Stimulated activated CD4-positive, alpha-beta T cell treated with anti-CD3 and anti-CD28 coated beads, Interleukin-1b, Interleukin-23, amount 100 ng/mL, for 48 hours (primary cell): ENCODE data around the gene FAM32A.
"Not testable (repeated sequence)": the region's sequence is repeated elsewhere in the genome, so short reads cannot be mapped to it uniquely, and the experiment has no call there.

Source experiments
- DNase-seq: peaks from one replicate; pipeline ENCODE4 v3.0.0-alpha.2; 2020

Gene FAM32A

DNA sequence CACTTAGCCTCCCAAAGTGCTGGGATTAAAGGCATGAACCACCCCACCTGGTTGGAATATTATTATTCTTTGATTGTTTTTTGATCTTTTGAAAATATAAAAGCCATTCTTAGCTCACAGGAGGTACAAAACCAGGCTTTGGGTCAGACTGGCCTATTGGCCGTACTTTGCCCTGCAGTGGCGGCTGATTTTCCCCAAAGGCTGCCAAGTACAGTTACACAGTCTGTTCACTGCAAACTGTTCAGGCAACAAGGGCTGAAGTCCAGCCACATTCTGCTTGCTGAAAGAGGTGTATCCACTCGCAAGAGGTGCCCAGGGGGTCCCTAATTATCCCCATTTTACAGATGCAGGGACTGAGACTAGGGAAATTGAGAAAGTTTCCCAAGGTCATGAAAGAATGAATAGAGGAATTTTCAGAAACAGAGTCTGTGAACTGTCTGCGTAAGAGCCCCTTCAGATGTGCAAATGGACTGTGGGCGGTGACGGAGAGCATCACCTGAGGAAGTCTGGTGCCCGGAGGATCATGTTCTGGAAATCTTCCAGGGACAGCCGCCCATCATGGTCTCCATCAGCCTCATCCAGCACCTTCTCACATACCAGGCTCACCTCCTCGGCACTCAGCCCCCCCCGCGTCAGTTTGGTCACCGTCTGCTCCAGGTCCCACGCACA, 20.9 kb upstream of the FAM32A start:
- DNase-seq, result no peak

- DNase-seq, result no peak
These were observed 18.8 kb upstream of the FAM32A start for GRCh38 chr19:16166417-16166816.

GRCh38 chr19:16167055-16167454, 18.2 kb upstream of the FAM32A start:
- DNase-seq, result no peak

DNA sequence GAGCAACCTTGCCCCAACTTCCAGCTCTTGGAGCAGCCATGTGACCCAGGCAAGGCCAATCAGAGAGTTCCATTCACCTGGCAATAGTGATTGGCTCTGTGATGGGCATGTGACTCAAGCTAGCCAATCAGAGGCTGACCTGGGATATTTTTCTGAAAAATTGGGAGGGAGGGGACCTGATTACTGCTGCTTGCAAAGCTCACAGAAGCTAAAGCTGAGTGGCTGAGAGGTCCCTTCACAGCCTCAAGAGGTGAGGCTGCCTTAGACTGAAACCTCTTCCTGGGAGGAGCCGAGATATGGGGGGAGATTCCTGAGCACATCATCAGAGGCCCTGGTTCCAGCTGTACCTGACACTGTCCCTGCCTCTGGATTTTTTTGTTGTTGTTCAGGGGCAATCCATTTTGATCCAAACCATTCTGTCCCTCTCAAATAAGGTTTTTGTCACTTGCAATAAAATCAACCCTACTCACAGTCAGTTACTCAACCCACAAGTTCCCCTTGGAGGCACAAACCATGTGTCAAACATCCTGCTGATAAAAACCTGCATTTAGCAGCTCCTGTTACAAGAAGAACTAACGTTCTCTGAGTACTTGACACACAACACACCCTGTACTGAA, 16.6 kb upstream of the FAM32A start:
- DNase-seq, result no peak

GRCh38 chr19:16170134-16170533, 15.1 kb upstream of the FAM32A start:
- DNase-seq, result no peak

GRCh38 chr19:16175954-16176353, 9.3 kb upstream of the FAM32A start:
- DNase-seq, result no peak

DNA sequence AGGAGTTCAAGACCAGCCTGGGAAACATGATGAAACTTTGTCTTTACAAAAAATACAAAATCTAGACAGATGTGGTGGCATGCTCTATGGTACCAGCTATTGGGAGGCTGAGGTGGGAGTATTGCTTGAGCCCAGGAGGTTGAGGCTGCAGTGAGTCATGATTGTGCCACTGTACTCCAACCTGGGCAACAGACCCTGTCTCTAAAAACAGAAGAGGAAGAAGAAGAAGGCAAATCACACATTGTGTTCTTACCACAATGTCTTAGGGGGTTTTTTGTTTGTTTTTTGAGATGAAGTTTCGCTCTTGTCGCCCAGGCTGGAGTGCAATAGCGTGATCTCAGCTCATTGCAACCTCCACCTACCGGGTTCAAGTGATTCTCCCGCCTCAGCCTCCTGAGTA, 6.3 kb upstream of the FAM32A start:
- not testable (repeated sequence) for DNase-seq

- DNase-seq, result no peak
These were observed 4.6 kb upstream of the FAM32A start for GRCh38 chr19:16180611-16181010.

- no peak for DNase-seq
These were observed 516 bp upstream of the FAM32A start for GRCh38 chr19:16184665-16185122.

- peak; percentile 32 for DNase-seq
These were observed 536 bp downstream of the FAM32A start for GRCh38 chr19:16185768-16186123.

DNA sequence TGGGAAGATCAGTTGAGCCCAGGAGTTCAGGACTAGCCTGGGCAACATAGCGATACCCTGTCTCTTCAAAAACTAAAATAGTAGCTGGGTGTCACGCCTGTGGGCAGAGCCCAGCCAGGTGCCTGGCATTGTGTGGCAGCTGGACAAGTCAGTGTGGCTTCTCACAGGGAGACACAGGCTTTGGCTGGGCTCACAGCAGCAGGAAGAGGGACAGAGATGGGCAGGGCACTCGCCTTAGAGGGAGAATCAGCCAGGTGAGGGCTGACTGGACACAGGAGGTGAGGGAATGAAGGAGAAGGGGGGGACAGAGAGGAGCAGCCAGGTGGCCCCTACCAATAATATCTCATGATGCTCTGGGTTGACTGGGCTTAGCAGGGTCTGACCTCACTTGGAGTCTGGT, 3.3 kb downstream of the FAM32A start:
- no peak for DNase-seq

DNA sequence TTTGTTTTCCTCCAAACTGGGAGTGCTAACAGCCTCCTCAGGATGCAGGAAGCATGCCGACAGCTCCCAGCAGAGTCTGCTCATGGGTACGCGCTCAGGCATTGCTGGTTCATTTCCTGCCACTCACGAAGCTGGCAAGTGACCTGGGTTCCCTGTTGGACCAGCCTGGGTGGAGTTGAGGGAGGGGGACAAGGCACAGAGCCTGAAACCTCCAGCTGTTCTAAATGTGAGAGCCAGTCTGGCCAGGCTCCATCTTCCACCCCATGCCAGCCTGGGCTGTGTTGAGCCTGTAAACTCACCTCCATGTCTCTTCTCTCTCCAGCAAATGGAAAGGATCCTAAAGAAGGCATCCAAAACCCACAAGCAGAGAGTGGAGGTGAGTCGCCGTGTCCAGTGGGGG, 5.0 kb downstream of the FAM32A start:
- DNase-seq, result no peak

DNA sequence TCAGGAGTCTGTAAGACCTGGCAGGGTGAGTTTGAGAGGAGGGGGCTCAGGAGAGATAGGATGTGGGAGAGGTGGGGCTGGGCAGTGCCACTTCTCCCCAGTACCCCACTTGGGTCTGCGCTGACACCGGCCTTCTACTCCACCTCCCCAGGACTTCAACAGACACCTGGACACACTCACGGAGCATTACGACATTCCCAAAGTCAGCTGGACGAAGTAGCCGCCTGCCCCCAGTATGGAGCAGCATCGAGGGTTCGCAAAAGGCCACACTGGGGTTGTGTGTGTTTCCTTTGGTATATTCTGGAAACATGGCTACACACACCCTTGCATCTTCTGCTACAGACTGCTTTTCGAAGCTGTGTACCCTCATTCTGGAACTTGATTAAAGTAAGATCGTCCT, 5.5 kb downstream of the FAM32A start:
- no peak for DNase-seq

GRCh38 chr19:16191216-16191908, 6.2 kb downstream of the FAM32A start:
- no peak for DNase-seq

DNA sequence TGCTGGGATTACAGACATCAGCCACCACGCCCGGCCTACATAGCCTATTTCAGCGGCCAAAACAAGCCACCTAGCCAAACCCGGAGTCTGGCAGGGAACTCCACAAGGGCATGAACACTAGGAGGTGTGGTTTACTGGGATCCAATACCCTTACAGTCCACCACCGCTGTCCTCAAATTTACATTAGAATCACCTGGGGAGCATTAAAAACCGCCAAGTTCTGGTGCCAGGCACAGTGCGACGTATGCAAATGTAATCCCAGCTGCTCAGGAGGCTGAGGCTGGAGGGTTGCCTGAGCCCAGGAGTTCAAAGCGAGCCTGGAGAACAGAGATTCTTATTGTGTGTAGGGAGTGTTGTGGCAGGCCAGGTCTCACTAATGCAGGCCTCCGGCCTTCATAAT, 8.3 kb downstream of the FAM32A start:
- DNase-seq, result no peak

DNA sequence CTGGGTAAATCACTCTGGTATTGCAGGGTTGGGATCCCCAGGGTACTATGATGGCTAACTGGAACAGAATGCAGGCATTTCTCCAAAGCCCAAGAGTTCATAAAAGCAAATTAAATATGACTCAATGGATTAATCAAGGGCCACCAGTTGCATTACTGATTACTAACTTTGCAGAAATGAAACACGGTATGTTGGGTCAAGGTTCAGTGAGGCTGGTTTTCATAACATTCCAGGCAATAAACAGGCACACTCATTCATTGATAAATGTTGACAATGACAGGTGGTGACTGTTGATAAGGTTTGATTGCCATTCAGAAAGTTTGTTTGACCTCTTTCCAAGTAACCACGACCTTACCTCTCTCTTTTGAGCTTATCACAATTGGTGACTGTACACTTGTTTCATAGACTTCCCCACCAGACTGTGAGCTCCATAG, 12.0 kb downstream of the FAM32A start:
- DNase-seq, result no peak

GRCh38 chr19:16197622-16198369, 12.6 kb downstream of the FAM32A start, which contains the start of gene AP1M1:
TSS of gene AP1M1 (plus strand) at chr19:16197911. CDS start at chr19:16198027, 116 bp downstream.
- DNase-seq, result peak; percentile 99

DNA sequence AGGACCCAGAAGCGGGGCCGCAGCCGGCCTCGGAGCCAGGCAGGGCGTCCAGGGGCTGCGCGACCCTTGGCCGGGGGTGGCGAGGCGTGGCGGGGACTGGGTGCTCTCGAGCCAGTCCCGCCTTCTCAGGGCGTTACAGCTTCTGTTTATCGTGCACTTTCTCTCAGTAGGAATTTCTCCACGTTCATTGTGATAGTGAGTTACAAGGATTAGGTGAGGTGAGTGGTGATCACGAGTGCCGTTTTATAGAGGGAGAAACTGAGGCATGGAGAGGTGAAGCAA, 13.1 kb downstream of the FAM32A start:
- no peak for DNase-seq

GRCh38 chr19:16199275-16199932, 14.2 kb downstream of the FAM32A start:
- DNase-seq, result no peak

DNA sequence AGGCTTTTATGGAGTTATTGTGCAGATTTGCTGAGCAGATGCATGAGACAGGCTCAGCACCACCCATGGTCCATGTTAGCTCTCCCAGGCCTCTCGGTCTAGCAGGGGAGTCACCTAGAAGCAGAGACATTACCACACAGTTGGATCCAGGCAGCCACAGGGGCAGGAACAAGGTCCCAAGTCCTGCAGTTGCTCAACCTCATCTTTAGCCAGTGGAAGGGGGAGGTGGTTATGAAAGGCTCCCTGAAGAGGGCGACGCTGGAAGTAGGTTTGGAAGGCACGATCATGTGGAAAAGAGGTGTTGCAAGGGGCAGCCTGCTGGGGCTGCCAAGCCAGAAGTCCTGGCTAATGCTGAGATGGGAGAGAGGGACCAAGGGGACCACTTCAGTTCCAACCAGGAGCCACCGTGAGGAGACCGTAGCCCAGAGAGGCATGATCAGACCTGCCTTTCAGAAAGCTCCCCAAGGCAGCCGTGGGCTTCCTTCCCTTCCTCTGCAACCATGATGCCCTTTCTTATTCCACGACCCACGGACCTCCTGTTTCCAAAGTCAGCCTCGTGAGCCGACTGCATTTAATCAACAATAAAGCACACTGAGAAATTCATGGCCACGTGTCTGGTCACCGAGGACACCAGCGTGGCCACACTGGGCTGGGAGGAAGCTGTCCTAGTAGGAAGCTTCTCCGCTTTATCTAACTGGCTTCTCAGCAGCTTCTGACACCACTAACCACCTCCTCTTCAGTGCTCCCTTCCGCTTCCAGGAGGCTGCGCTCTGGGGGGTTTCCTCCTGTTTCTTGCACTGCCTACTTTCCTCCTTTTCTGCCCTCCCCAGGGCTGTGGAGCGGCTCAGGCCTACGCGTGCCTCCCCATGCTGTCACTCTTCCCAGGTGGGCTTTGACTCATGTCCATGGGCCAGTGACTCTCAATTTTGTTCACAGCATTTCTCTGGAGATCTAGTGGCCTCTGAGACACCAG, 15.1 kb downstream of the FAM32A start:
- no peak for DNase-seq

DNA sequence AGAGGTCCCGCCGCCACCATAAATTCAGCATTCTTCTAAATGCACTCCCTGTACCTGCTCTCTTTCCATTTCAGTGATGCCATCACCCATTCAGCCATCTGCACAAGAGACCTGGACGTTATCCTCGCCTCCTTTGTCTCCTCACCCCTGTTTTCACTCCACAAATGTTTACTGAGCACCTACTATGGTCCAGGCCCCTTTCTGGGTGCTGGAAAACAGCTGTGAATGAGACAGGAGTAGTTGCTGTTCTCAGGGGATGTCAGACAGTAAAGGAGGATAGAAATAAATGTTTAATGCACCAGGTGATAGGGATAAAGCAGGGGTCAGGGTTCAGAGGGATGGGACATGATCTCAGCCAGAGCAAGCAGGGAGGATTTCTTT, 15.8 kb downstream of the FAM32A start:
- no peak for DNase-seq
